Measurements from ENCODE around the gene HERC4.

The HERC4 gene

GRCh38 chr10:68108653-68109052 is 33.6 kb upstream of the HERC4 start:
- Histone ChIP-seq H2AFZ (ENCODE audit: low read length) (no peak overlapping the region), H3K79me2 (ENCODE audit: insufficient read depth, low read length) (no peaks in the 10 kb centered on the region), H3K4me1 (ENCODE audit: insufficient read depth, low read length, severe bottlenecking) (no peaks in the 10 kb centered on the region), H3K9me2 (ENCODE audit: low read depth, low read length) (no peaks in the 10 kb centered on the region), H3K9ac (ENCODE audit: low read length) (no peak overlapping the region), H3K36me3 (ENCODE audit: insufficient read depth, low read length) (no peaks in the 10 kb centered on the region), H3K27me3 (ENCODE audit: insufficient read depth, low read length) (no peaks in the 10 kb centered on the region), H3K4me3 (ENCODE audit: low read depth, low read length, poor library complexity, severe bottlenecking) (no peak overlapping the region), H3K27ac (ENCODE audit: low read depth, low read length, poor library complexity, severe bottlenecking) (no peak overlapping the region), H3F3A (ENCODE audit: insufficient read depth, low read length) (no peaks in the 10 kb centered on the region), H4K20me1 (ENCODE audit: insufficient read depth, low read length) (no peaks in the 10 kb centered on the region), H3K9me3 (ENCODE audit: low read length) (no peaks in the 10 kb centered on the region), H3K4me2 (ENCODE audit: low read length) (no peak overlapping the region)
- TF ChIP-seq EZH2 (IDR thresholded peaks at IDR 0.05; ENCODE audit: borderline replicate concordance, low read length) = no peak
- TF ChIP-seq, protein P1, sequence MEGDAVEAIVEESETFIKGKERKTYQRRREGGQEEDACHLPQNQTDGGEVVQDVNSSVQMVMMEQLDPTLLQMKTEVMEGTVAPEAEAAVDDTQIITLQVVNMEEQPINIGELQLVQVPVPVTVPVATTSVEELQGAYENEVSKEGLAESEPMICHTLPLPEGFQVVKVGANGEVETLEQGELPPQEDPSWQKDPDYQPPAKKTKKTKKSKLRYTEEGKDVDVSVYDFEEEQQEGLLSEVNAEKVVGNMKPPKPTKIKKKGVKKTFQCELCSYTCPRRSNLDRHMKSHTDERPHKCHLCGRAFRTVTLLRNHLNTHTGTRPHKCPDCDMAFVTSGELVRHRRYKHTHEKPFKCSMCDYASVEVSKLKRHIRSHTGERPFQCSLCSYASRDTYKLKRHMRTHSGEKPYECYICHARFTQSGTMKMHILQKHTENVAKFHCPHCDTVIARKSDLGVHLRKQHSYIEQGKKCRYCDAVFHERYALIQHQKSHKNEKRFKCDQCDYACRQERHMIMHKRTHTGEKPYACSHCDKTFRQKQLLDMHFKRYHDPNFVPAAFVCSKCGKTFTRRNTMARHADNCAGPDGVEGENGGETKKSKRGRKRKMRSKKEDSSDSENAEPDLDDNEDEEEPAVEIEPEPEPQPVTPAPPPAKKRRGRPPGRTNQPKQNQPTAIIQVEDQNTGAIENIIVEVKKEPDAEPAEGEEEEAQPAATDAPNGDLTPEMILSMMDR (IDR thresholded peaks at IDR 0.05; ENCODE audit: low read length) = no peak

GRCh38 chr10:68108051-68108450 is 33.0 kb upstream of the HERC4 start:
- H3K36me3 ChIP-seq (ENCODE audit: insufficient read depth, low read length) = no peaks in the 10 kb centered on the region
- H4K20me1 ChIP-seq (ENCODE audit: insufficient read depth, low read length) = no peaks in the 10 kb centered on the region
- no peak for TF ChIP-seq EZH2 (IDR thresholded peaks at IDR 0.05; ENCODE audit: borderline replicate concordance, low read length)
- TF ChIP-seq, protein P1 (IDR thresholded peaks at IDR 0.05; ENCODE audit: low read length) = no peak
- no peaks in the 10 kb centered on the region for H3K79me2 ChIP-seq (ENCODE audit: insufficient read depth, low read length)
- H3K4me1 ChIP-seq (ENCODE audit: insufficient read depth, low read length, severe bottlenecking) = no peaks in the 10 kb centered on the region
- no peaks in the 10 kb centered on the region for H3F3A ChIP-seq (ENCODE audit: insufficient read depth, low read length)
- no peak overlapping the region for H3K4me2 ChIP-seq (ENCODE audit: low read length)
- H3K4me3 ChIP-seq (ENCODE audit: low read depth, low read length, poor library complexity, severe bottlenecking) = no peak overlapping the region
- H3K27ac ChIP-seq (ENCODE audit: low read depth, low read length, poor library complexity, severe bottlenecking) = no peak overlapping the region
- no peak overlapping the region for H3K9ac ChIP-seq (ENCODE audit: low read length)
- no peaks in the 10 kb centered on the region for H3K9me2 ChIP-seq (ENCODE audit: low read depth, low read length)
- no peaks in the 10 kb centered on the region for H3K27me3 ChIP-seq (ENCODE audit: insufficient read depth, low read length)
- H3K9me3 ChIP-seq (ENCODE audit: low read length) = no peaks in the 10 kb centered on the region
- H2AFZ ChIP-seq (ENCODE audit: low read length) = no peak overlapping the region

DNA sequence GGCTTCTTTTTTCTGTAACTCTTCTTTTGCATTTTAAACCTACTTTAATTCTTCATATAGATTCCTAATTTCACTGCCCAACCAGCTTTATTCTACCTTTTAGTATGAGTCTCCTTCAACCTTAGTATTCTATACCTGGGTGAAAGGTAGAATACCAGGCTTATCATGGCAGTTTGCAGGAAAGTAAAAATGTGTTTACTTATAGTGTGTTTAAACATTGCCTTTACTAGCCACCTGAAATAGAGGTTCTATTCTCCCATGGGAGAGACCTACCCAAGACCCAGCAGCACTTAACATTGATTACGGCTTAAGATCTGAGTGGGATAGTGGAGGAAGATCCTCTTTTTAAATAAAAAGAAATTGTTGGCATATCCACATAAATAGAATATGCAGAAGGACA is 32.6 kb upstream of the HERC4 start:
- no peak for TF ChIP-seq EZH2 (IDR thresholded peaks at IDR 0.05; ENCODE audit: borderline replicate concordance, low read length)
- TF ChIP-seq, protein P1 (IDR thresholded peaks at IDR 0.05; ENCODE audit: low read length) = no peak
- H3K4me3 ChIP-seq (ENCODE audit: low read depth, low read length, poor library complexity, severe bottlenecking) = no peak overlapping the region
- H3K27me3 ChIP-seq (ENCODE audit: insufficient read depth, low read length) = no peaks in the 10 kb centered on the region
- no peak overlapping the region for H2AFZ ChIP-seq (ENCODE audit: low read length)
- H3K79me2 ChIP-seq (ENCODE audit: insufficient read depth, low read length) = no peaks in the 10 kb centered on the region
- H3K9ac ChIP-seq (ENCODE audit: low read length) = no peak overlapping the region
- no peaks in the 10 kb centered on the region for H3K9me2 ChIP-seq (ENCODE audit: low read depth, low read length)
- H3K4me1 ChIP-seq (ENCODE audit: insufficient read depth, low read length, severe bottlenecking) = no peaks in the 10 kb centered on the region
- no peak overlapping the region for H3K27ac ChIP-seq (ENCODE audit: low read depth, low read length, poor library complexity, severe bottlenecking)
- H4K20me1 ChIP-seq (ENCODE audit: insufficient read depth, low read length) = no peaks in the 10 kb centered on the region
- H3F3A ChIP-seq (ENCODE audit: insufficient read depth, low read length) = no peaks in the 10 kb centered on the region
- H3K9me3 ChIP-seq (ENCODE audit: low read length) = no peaks in the 10 kb centered on the region
- no peaks in the 10 kb centered on the region for H3K36me3 ChIP-seq (ENCODE audit: insufficient read depth, low read length)
- no peak overlapping the region for H3K4me2 ChIP-seq (ENCODE audit: low read length)
